GM18858 (cell line): Measurements from ENCODE around the gene ODAD3.
"Not testable (repeated sequence)": the region's sequence is repeated elsewhere in the genome, so short reads cannot be mapped to it uniquely, and the experiment has no call there.

Source experiments
- ATAC-seq: cut with Tn5 transposase; IDR thresholded peaks from one replicate; pipeline ENCODE4 v1.9.1; 2021; ENCODE audit not compliant: unreplicated experiment

The ODAD3 gene

GRCh38 chr19:11445141-11445540 lies 10.2 kb upstream of the ODAD3 start:
- no peak for ATAC-seq

GRCh38 chr19:11444059-11444458 lies 9.1 kb upstream of the ODAD3 start:
- ATAC-seq, result no peak

GRCh38 chr19:11437955-11438354 lies 3.0 kb upstream of the ODAD3 start:
- no peak for ATAC-seq

- no peak for ATAC-seq
These were observed 952 bp upstream of the ODAD3 start for GRCh38 chr19:11435833-11436313.

GRCh38 chr19:11434703-11435056 lies 241 bp downstream of the ODAD3 start:
- no peak for ATAC-seq

GRCh38 chr19:11433526-11433925 lies 1.4 kb downstream of the ODAD3 start:
- not testable (repeated sequence) for ATAC-seq

GRCh38 chr19:11426656-11427055 lies 8.3 kb downstream of the ODAD3 start:
- no peak for ATAC-seq

- no peak for ATAC-seq
These were observed 9.0 kb downstream of the ODAD3 start for GRCh38 chr19:11425719-11426457.

GRCh38 chr19:11423791-11424181 lies 11.1 kb downstream of the ODAD3 start:
- ATAC-seq, result no peak

- ATAC-seq, result no peak
These were observed 11.6 kb downstream of the ODAD3 start for GRCh38 chr19:11423164-11423790.

GRCh38 chr19:11422163-11423065 lies 12.5 kb downstream of the ODAD3 start:
- no peak for ATAC-seq

GRCh38 chr19:11421371-11422098 lies 13.4 kb downstream of the ODAD3 start:
- ATAC-seq, result no peak

- ATAC-seq, result no peak
These were observed 14.2 kb downstream of the ODAD3 start for GRCh38 chr19:11420429-11421370.

- ATAC-seq, result no peak
These were observed 16.1 kb downstream of the ODAD3 start, which contains the start of gene RGL3 for GRCh38 chr19:11418549-11419506. Gene RGL3 (minus strand): TSS chr19:11419314. CDS start chr19:11419278, 36 bp downstream.

- no peak for ATAC-seq
These were observed 16.8 kb downstream of the ODAD3 start for GRCh38 chr19:11418094-11418548.

GRCh38 chr19:11416346-11417052 lies 18.4 kb downstream of the ODAD3 start:
- no peak for ATAC-seq

- no peak for ATAC-seq
These were observed 20.4 kb downstream of the ODAD3 start for GRCh38 chr19:11414544-11414943.

GRCh38 chr19:11410682-11411081 lies 24.2 kb downstream of the ODAD3 start:
- no peak for ATAC-seq
